NT2/D1 (cell line): ENCODE measurements around the gene TGFBR1.

Experiments
- SUZ12 ChIP-seq: IDR thresholded peaks from 2 replicates; pipeline ENCODE4 v1.6.1; 2011; ENCODE audit not compliant: insufficient read length, insufficient read depth; ENCODE audit errors: extremely low read depth
- YY1 ChIP-seq: IDR thresholded peaks from 2 replicates; pipeline ENCODE4 v1.6.1; 2011; ENCODE audit not compliant: insufficient read length, insufficient read depth
- ZNF274 ChIP-seq: IDR thresholded peaks from 2 replicates; pipeline ENCODE4 v1.6.1; 2011; ENCODE audit warnings: mild to moderate bottlenecking, low read depth, low read length

DNA sequence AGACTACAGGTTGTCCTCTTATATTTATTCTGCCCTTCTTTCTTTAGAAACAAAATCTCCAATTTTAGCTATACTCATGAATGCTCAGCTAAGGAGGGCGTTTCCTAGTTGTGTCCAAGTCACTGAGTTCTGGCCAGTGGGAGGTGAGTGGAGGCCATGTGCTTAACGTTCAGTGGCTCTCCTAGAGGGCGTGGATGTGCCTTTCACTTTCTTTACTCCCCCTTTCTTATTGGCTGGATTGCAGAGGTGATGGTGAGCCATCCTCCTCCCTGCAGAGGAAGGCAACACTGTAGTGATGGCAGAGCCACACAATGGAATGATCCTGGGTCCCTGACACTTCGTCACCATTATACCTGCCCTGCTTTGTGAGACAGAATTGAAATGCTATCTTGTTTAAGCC lies 62.2 kb downstream of the TGFBR1 start:
- TF ChIP-seq YY1: no peak
- no peak for TF ChIP-seq ZNF274
- TF ChIP-seq SUZ12: no peak
